Astrocyte of the cerebellum (primary cell): ENCODE results near the gene GARIN5B.
A peak's percentile ranks its signal among the peaks of the same experiment; 100 is the strongest.

Experiments
- DNase-seq: peaks from one replicate; pipeline ENCODE4 v3.0.0-alpha.2; 2011; ENCODE audit warnings: low read depth
- H3K4me3 ChIP-seq: 2 replicates; pipeline ENCODE4 v1.5.1; 2011; ENCODE audit warnings: mild to moderate bottlenecking, low read depth, low read length, moderate library complexity
- CTCF ChIP-seq: IDR thresholded peaks from 2 replicates; pipeline ENCODE4 v1.5.1; 2012; ENCODE audit warnings: low read length, low read depth, moderate library complexity, mild to moderate bottlenecking; ENCODE audit errors: missing control alignments
- in situ Hi-C: cut with HindIII; loops from 2 replicates; pipeline ENCODE4 v1.10.0; 2017; ENCODE audit warnings: low sequenced_read_pairs

GARIN5B gene

GRCh38 chr19:55387736-55388497 is 24.9 kb upstream of the GARIN5B start:
- peak overlapping the region; percentile 97 for H3K4me3 ChIP-seq
- DNase-seq: no peak
- in situ Hi-C loops: loop anchor here (5.0 kb wide), 1 partner anchor 211 kb away; no protein-coding TSS in a partner anchor
- TF ChIP-seq CTCF: no peak

DNA sequence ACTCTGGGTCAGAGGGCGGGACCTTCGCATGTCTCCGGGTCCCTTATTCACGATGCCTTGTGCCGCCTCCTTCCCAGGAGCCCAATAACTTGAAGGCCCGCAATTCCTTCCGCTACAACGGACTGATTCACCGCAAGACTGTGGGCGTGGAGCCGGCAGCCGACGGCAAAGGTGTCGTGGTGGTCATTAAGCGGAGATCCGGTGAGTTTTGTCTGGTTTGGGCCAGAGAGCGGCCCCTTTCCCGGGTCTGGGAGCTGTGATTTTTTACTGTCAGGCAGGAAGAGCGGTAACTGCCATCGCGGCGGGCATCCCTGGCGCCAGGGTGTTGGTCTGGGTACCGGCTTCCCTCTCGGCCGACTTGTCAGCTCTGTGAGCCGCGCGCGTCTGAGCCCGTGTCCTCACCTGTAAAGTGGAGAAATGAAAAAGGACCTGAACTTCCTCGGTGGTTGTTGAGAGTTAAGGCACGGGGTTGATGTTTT is 23.5 kb upstream of the GARIN5B start:
- no peak for DNase-seq
- no peak for TF ChIP-seq CTCF

GRCh38 chr19:55385724-55386492 is 22.8 kb upstream of the GARIN5B start, which contains the start of gene RPL28:
Gene RPL28, plus strand, starts transcription at chr19:55385932. Its CDS starts 426 bp downstream, at chr19:55386358.
- in situ Hi-C loops: loop anchor here (5.0 kb wide), 1 partner anchor 209 kb away; no protein-coding TSS in a partner anchor
- H3K4me3 ChIP-seq: peak within 1 kb of the TSS; percentile 97
- peak; percentile 97 for DNase-seq
- no peak for TF ChIP-seq CTCF

More for the DNA sequence above, 23.5 kb upstream of the GARIN5B start:
- in situ Hi-C loops: loop anchor here (5.0 kb wide), 1 partner anchor 209 kb away; no protein-coding TSS in a partner anchor
- H3K4me3 ChIP-seq: peak overlapping the region; percentile 97

- TF ChIP-seq CTCF: no peak
- peak; percentile 88 for DNase-seq
- in situ Hi-C loops: loop anchor here (5.0 kb wide), 1 partner anchor 208 kb away; no protein-coding TSS in a partner anchor
- peak overlapping the region; percentile 97 for H3K4me3 ChIP-seq
Observed at GRCh38 chr19:55384920-55385723, 22.1 kb upstream of the GARIN5B start.

- TF ChIP-seq CTCF: no peak
- no peak for DNase-seq
- in situ Hi-C loops: no loop called here
- H3K4me3 ChIP-seq: peak within 1 kb of the TSS; percentile 97
Observed at GRCh38 chr19:55384131-55384919, 21.3 kb upstream of the GARIN5B start, which contains the start of gene TMEM238. Gene TMEM238, minus strand, starts transcription at chr19:55384292. Its CDS starts 33 bp downstream, at chr19:55384259.
